Pulmonary artery endothelial cell (primary cell): ENCODE data around the gene PHYKPL. TPM values are rescaled to one million over a fixed set of nuclear protein-coding genes. Genes with fewer than 3 reads are reported as not detected.
"Not testable (repeated sequence)": the region's sequence is repeated elsewhere in the genome, so short reads cannot be mapped to it uniquely, and the experiment has no call there.

Experiments
- DNase-seq: peaks from one replicate; pipeline ENCODE4 v3.0.0-alpha.2; 2011; ENCODE audit warnings: low read depth, low spot score
- total RNA-seq: library from RNA; depleted of rRNA; stranded (reverse); fragments of >200 nt; gene quantifications from 2 replicates; pipeline ENCODE4 v1.2.3, GENCODE V29; 2014

The PHYKPL gene
- total RNA-seq, 1 donor from 2014 or later = 35.1 TPM

DNA sequence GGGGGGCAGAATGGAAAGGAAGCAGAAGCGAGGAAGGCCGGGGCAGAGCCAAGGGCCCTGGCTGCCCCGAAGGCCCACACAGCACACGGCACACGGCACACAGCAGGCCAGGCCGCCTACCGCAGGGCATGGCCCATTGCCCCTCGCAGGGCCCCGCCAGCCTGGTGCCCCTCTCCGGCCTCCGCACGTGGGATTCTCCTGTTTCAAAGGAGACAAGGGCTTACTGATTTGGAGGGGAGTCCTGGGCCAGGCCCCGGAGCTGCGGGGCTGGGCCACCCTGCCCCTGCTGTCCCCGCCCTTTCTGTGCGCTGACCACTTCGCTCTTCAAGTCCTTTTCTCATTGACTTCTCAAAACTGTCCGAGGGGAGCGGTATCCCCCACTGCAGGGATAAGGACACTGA lies 7.7 kb upstream of the PHYKPL start:
- no peak for DNase-seq

DNA sequence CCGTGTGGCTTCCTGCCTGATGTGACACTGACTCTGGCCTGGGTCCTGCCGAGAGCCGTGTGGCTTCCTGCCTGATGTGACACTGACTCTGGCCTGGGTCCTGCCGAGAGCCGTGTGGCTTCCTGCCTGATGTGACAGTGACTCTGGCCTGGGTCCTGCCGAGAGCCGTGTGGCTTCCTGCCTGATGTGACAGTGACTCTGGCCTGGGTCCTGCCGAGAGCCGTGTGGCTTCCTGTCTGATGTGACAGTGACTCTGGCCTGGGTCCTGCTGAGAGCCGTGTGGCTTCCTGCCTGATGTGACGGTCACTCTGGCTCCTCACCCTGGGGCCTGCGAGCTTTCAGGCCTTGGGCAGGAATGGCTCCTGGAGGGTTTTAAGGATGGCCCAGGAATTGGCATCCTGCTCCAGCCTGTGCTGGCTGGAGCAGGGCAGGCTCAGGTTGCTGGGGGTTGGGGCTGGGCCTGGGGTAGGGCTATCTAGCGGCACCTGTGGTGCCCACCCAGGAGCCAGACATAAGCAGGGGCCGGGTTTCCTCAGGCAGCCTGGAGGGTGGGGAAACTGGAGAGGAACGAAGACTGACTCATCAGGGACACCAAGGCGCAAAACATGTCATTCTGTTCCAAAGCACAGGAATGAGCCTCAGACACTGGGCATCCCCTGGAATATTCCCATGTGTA lies 7.2 kb upstream of the PHYKPL start:
- DNase-seq = not testable (repeated sequence)

DNA sequence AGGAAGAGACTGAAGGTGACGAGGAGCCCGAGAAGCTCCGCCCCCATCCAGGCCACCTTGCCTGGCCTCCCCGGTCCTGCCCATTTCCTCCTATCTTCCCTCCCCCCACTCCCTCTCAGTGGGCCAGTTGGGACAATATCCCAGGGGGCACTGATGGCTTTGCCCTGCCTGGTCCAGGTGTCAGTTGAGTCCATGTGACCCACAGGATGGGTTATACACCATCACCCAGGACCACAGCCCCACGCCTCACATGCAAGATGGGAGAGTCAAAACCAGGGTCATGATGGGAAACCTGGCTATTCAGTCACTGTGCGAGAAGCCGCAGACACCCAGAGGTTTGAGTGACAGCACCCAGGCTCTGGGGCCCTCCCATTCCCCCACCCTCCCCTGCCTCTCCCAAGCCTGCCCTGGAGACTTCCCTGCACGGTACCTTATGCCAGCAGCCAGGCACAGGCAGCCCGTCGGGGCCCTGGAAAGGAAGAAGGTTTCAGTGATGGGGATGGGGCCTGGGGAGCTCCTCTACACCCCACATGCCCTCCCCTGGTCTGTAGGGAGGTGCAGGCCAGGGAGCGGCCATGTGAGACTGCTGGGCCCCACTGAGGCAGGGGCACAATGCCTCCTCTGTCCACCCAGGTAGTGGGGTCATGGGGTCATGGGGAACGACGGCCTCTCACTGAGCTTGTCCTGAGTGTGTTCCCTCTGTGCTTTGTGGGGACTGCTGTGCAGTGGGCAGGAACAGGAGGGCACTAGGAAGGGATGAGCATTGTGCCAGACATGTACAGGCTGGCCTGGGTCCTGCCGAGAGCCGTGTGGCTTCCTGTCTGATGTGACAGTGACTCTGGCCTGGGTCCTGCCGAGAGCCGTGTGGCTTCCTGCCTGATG lies 6.3 kb upstream of the PHYKPL start:
- DNase-seq = no peak

DNA sequence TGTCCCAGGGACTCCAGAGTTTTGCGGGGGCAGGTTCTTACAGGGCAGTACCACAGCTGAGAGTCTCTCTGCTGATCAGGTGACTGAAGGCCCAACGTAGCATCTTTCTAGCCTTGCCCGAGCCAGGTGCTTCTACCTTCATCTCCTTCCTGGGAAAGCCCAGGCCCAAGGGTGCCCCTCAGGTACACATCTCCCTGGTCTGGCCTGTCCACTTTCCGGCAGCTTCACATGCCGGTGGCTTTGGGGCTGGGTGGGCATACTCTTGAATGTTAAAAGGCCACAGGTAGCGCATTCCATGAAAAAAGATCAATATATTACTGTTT lies 5.7 kb upstream of the PHYKPL start:
- DNase-seq = no peak

DNA sequence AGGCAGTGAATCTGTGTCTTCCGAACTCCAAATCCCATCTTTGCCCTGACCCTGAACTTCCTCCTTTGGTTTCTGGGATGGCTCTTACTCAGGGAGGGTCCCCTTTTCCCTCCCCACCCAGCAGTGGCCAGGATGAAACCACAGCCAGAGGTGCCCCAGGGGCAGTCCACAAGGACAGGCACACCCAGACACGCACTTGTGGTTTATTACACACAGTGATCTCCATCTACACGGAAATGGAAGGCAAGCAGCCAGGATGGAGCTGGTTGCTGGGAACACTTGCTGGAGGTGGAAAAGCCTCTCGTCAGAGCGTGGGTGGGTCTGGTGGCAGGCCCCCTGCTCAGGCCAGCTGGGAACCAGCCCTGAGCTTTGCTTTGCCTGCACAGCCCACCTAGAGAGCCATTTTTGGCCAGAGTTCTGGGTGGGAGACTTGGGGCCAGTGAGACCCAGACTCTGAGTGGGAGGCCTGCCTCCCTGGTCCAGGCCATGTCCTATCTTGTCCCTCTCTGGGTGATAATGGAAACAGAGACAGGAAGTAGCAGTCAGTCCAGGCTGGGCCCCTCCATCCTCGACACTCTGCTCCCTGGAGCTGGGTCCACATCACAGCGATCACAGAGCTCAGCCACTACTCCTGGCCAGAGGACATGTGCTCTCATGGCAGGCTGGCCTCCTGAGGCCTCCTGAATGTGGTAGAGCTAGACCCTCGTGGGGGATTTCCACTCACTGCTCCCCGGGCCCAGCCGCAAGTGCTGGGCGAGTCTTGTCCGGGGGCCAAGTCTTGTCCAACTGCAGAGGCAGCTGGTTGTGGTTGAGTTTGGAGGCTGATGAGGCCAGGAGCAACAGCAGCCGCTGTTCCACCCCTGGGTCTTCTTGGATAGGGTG lies 5.1 kb upstream of the PHYKPL start:
- no peak for DNase-seq

DNA sequence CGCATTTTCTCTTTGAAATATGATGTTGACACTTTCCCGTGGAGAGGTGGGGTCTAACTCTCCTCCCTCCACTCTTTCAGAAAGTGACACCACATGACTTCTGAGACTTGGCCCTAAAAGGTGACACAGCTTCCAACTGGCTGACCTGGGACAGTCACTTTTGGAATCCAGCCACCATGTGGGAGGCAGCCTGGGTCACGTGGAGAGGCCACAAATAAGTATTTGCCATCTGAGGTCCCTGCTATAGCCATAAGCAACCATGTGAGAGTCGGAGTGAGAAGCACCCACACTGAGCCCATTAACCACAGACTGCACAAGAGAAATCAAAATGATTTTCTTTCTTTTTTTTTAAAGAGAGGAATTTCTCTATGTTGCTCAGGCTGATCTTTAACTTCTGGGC lies 4.1 kb upstream of the PHYKPL start:
- DNase-seq = no peak

DNA sequence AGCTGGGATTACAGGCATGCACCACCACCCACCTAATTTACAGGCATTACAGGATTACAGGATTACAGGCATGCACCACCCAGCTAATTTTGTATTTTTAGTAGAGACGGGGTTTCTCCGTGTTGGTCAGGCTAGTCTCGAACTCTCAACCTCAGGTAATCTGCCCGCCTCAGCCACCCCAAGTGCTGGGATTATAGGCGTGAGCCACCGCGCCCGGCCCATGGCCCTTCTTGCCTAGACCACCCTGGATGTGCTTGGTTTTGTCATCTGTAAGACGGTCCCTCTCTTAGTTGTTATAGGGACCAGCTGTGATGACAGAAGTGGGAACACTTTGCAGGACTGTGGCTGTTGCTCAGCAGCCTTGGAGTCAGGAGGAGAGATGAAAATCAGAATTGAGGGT lies 3.5 kb upstream of the PHYKPL start:
- no peak for DNase-seq

DNA sequence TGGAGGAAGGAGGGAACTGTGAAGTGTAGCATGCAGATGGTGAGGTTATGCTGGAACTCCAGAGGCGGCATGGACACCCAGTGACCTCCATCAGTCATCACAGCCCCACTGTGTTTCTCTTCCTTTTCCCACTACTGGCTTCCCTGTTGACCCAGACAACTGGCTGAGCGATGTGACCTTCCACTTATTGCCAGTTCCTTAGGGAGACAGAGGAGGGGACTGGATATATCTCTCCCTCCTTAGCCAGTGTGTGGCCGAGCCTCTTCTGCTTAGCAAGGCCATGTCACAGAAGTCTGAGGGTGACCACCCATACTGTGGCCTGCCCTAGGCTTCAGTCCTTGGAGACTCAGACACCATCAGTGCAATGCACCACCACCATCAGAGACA lies 3.0 kb upstream of the PHYKPL start:
- DNase-seq = no peak

DNA sequence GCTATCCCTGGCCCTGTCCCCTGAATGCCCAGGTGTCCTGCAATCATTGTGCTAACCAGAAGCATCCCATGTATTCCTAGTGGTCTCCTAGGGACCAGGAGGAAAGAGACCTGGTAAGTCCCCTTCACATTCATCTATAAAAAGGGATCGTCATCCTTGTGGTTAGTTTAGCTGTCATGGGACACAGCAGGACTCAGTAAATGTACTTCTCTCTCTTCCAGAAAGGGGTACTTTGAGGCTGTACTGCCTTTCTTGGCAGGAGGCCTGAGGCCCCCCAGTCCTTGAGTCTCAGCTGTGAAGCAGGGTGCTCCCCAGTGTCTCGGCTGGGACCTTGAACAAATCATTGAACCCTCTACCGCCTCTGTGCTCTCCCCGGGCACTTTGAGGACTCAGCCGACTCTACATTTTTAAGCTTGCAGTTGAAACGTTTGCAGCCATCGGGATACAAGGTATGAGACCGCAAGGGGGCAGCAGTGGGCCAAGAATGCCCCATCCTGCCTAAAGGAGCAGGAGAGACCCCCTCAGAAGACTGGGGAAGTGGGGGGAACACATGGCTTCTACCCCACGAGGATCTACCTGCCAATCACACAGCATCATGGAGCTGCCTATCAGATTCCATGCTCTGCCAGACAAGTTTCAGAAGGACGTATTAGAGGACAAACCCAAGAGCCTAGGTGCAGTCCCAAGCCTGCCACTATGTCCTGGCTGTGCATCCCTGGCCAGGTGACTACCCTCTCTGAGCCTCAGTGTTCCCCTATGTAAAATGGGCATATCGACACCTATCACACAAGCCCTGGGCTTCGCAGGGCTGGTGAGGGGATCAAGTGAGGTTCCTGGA lies 2.4 kb upstream of the PHYKPL start:
- DNase-seq = no peak

DNA sequence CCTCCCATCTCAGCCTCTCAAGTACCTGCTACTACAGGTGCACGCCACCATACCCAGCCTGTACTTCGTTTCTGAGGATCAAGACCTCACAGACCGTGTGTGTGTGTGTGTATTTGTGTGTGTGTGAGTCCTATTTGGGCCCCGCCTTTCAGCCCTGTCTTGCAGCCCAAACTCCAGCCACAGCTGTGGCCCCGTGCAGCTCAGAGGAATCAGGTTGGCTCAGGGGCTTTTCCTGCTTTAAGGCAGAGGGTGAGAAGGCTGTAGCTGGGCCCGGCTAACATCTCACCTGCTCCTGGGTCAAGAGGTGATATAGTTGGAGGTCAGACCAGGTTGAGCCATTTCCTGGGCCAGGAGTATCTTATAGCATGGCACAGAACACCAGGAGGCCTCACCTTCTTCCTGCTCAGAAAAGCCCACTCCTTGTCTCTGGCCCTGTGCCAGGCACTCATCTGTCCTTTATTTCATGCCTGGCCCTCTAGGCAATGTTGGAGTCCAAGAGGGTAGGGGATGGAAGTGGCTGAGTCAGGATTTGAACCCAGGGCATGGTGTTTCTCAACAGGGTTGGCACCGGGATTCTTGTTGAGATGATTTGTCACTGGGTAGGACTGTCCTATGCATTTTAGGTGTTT lies 1.6 kb upstream of the PHYKPL start:
- no peak for DNase-seq

DNA sequence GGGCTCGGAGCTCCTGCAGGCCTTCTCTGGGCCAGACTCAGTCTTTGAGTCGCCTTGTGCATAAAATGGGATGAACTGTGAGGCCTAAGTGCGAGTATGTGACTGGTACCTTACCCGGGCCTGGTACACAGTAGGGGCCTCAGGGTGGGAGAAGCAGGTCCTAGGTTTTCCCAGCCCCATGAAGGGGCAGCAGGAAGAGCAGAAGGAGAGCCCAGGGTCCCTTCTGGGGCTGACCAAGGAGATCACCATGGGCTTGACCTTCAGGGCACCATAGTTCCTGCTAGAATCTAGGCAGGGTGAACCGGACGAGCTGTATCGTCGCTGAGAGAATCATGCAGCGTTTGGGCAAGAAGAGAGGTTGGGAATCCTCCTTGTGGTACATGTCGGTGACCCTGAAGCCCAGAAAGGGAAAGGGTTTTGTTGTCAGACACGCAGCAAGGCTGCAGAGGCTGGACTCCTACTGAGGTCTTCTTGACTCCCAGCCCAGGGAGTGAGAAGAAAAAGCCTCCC lies 373 bp upstream of the PHYKPL start:
- DNase-seq = no peak

DNA sequence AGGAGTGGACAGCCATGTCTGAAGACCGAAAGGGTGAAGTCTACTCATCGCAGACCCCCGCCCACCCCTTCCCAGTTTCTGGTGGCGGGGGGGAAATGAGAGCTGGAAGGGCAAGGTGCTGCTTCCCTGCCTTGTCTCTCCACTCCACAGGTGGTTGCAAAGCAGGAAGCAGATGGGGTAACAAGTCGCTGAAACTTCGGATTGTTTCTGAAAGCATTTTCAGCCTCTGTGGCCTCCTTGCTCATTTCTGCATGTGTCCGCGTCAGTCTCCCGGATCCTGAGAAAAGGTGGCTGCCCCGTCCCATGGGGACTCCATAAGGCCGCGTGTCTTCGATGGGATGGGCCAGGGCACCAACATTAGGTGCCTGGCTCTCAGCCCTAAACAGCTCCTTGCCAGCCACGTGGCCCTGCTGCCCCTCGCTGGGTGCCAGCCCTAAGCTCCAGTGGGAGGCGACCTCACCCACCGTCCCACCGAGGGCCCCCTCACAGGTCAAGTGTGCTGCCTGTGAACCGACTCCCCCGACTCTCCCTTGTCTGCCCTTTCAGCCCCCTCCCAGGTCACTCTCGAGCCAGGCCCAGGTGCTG lies 971 bp downstream of the PHYKPL start:
- no peak for DNase-seq

DNA sequence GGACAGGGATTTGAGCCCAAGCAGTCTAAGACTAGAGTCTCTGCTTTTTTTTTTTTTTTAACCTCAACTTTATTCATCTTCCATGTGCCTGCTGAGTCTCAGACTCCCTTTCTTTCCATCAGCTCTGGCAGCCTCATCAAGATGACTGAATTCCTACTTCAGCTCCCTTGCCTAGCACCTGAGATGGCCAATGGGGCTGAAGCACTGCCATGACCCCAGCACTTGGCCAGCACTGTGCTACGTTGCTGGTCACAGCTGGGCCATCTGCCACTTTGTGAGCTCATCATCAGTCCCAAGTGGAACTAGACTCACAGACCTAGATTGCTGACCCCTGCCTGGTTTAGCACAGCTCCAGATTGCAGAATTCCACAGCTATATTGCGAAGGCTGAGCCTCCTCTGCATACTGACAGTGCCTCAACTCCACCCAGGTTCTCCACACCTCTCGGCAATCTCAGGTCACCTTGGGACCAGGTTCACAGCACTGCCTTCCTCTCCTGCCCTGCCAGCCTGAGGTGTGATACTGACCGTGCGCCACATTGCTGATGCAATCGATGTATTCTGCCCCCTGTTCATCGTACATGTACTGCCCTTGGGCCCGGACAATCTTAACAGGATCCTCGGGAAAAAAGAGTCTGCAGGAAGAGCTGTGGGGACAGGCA lies 1.6 kb downstream of the PHYKPL start:
- DNase-seq = no peak

DNA sequence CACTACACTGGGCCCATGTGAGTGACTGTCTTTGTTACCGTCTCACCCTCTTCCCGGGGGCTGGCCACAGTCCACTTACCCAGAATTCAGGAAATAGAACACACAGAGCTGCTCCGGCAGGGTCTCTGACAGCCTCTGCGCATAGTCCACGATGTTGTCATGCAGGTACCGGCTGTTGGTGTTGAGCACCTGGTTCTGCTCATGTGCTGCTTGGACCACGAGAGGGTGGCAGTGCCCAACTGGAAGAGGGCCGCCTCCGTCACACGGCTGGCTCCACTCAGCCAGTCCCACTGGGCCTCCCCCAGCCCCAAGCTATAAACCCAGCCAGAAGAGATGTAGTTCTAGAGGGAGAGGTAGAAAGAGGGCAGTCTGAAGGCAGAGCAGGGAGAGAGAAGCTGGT lies 2.7 kb downstream of the PHYKPL start:
- no peak for DNase-seq

DNA sequence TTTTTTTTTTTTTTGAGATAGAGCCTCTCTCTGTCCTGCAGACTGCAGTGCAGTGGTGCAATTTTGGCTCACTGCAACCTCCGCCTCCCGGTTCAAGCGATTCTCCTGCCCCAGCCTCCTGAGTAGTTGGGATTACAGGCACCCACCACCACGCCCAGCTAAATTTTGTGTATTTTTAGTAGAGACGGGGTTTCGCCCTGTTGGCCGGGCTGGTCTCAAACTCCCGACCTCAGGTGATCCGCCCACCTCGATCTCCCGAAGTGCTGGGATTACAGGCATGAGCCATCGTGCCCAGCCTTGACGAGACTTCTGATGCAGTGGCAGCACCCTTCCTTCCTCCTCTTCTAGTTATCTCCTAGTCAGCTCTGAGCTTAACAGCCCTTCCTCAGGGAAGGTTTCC lies 3.5 kb downstream of the PHYKPL start:
- DNase-seq = not testable (repeated sequence)

DNA sequence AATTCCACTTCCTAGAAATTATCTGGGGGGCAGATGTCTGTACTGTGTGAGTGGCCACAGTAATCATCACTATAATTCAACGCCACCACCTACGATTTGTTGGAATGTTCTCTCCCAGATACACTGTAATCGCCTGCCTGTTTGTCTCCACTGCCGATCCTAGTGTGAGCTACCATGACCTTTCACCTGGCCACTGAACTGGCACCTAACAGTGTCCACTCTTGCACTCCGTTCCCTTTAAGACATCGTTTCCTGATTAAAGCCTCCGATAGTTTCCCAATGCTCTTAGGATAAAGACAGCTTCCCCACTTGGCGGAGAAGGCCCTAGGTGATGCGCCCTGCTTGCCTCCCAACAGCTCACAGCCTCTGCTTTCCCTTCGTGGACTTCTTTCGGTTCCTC lies 4.0 kb downstream of the PHYKPL start:
- no peak for DNase-seq

DNA sequence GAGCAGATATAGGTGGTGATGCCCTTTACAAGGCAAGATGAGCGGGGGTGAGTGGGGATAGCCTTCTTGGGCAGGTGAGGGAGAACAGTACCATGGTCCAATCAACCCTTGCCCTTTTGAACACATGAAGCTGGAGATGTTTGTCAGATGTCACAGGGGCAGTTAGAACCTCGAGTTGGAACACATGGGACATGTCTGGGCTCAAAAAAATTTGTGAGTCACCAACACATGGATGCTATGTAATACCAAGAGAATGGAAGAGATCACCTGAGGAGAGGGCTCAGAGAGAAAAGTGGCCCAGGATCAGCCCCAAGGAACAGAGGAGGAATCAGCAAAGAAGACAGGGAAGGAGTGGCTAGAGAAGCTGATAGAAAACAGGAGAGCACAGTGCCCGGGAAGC lies 4.7 kb downstream of the PHYKPL start:
- DNase-seq = no peak

DNA sequence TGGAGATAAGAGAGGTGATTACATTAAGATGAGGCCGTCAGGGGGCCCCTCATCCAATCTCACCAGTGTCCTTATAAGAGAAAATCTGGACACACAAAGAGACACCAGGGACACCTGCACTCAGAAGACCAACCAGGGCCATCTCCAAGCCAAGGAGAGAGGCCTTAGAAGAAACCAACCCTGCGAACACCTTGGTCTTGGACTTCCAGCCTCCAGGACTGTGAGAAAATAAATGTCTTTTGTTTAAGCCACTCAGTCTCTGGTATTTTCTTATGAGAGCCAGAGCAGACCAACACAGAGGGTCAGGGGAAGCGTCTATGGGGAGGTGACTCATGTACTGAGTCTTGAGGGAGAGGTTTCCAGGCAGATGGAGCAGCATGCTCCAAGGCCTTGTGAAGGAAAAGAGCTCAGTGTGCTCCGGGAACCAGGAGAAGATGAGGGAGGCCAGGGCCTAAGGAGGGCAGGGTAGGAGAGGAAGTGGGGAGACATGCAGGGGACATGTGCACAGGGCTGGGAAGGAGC lies 5.4 kb downstream of the PHYKPL start:
- no peak for DNase-seq

DNA sequence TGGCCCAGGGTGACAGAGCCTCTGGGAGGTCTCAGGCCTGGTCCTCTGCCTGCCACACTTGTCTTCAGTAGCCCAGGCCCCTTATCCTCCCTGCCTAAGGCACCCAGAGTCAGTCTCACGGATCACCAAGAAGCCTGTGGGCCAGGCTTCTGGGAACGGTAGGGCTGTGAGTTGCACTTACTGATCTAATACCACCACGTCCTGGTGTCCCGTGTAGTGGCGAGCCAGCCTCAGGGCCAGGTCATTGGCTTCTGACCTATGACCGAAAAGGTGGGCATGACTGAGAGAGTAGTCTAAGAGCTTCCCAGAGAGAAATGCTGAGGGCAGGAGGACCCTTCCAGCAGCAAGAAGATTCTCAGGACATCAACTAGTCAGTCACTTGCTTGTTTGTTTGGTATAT lies 7.4 kb downstream of the PHYKPL start:
- no peak for DNase-seq
